Head of caudate nucleus (tissue), 42 donors: Measurements from ENCODE around the gene CIITA.
"Not testable (repeated sequence)": the region's sequence is repeated elsewhere in the genome, so short reads cannot be mapped to it uniquely, and the experiment has no call there.

Source experiments
- DNase-seq, 42 donors: peaks; one replicate each; pipeline versions ENCODE4 v3.0.0 to v3.0.0-alpha.2; 2020 to 2021; ENCODE audit warnings: mixed read lengths in 7 of 42
- intact Hi-C: fragments of 100-400 bp; cut with DNase I; formaldehyde crosslinking; loops from one replicate; pipeline ENCODE4 v1.15.0; 2022

The CIITA gene

DNA sequence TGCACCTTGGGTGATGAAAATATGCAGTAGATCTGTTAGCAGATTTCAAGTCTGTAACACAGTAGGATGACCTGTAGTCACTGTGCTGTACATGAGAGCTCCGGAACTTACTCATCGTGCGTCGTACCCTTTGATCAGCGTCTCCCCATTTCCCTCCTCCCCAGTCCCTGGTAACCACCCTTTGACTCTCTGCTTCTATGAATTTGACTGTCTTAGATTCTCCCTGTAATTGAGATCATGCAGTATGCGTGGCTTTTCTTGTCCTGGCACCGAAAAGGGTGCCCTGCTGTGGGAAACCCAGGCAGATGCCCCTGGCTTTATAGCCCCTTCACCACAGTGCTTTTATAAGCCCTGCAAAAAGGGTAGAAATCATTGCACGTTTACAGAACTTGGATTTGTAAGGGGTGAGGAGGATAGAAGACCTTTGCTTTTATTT lies 87.9 kb downstream of the CIITA start:
- DNase-seq, result no peak
- intact Hi-C loops, result loop anchor here (5.0 to 10.0 kb wide), 2 partner anchors 292 to 390 kb away; partner anchors contain the start of gene SOCS1

DNA sequence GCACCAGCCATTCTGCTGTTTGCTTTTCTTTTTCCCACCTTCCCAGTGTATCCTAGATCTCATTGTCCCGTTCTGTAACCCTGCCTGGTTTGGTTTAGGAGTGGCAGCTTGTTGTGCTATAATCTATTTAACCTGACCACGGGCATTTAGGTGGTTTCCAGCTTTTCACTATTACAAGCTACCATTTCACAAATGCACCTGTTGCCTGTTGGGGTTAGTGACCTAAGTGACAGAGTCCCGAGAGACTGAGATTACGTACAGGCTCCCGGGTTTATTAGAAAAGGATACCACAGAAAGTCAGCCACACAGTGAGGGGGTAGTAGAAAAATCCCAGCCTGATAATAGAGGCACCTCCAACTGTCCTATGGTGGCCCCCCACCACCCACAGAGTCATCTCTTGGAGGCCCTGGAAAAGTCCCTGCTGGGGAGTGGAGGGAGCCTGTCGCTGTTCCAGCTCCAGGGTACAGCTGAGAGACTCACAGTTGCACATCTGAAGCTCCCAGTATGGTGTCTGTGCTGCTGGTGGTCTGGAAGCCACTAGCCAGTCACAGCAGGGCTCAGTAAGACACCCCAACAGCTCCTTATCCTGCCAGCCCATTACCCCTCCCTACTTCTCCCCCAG lies 88.5 kb downstream of the CIITA start:
- no peak for DNase-seq
- intact Hi-C loops, result loop anchor here (5.0 to 10.0 kb wide), 2 partner anchors 292 to 389 kb away; partner anchors contain the start of gene SOCS1

DNA sequence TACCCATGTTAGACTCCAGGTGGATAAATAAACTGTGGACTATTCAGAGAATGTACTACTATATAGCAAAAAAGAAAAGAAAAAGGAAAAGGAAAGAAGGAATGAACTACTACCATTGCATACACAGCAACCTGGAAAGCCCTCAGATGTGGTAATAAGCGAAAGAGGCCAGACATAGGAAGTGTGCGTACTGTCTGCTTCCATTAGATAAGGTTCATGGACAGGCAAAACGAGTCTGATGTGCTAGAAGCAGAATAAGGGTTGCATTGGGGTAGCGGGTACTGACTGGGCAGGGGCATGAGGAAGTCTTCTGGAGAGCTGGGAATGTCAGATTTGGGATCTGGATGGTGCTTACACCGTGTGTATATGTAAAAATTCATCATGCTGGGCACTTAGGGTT lies 89.1 kb downstream of the CIITA start:
- no peak for DNase-seq
- intact Hi-C loops, result loop anchor here (5.0 to 10.0 kb wide), 2 partner anchors 291 to 389 kb away; partner anchors contain the start of gene SOCS1

DNA sequence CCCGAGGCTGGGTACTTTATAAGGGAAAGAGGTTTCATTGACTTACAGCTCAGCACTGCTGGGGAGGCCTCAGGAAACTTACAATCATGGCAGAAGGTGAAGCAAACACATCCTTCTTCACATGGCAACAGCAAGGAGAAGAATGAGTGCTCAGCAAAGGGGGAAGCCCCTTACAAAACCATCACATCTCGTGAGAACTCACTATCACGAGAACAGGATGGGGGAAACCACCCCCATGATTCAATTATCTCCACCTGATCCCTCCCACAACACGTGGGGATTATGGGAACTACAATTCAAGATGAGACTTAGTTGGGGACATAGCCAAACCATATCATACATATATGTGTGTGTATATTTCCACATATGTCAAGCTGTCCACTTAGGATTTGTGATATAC lies 89.6 kb downstream of the CIITA start:
- DNase-seq, result not testable (repeated sequence)
- intact Hi-C loops, result loop anchor here (5.0 to 10.0 kb wide), 2 partner anchors 291 to 388 kb away; partner anchors contain the start of gene SOCS1

DNA sequence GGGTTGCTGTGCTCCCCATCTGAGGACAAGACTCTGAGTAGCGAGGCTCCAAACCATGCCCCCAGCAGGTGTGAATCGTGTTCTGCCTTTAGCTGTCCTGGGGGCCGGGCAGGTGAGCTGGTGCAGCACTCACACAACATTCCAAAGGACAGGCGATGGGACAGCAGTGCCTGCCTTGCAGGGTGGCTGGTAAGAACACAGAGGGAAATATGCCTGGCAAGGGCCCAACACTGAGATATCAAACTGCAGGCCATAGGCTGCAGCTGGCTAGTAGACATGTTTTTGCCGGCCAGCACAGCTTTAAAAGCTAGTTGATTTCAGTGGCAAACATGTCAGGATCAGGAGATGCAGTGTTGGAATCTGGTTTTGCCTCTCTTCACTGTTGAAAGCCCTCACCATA lies 91.0 kb downstream of the CIITA start:
- intact Hi-C loops, result loop anchor here (5.0 to 10.0 kb wide), 2 partner anchors 289 to 387 kb away; partner anchors contain the start of gene SOCS1
- no peak for DNase-seq

DNA sequence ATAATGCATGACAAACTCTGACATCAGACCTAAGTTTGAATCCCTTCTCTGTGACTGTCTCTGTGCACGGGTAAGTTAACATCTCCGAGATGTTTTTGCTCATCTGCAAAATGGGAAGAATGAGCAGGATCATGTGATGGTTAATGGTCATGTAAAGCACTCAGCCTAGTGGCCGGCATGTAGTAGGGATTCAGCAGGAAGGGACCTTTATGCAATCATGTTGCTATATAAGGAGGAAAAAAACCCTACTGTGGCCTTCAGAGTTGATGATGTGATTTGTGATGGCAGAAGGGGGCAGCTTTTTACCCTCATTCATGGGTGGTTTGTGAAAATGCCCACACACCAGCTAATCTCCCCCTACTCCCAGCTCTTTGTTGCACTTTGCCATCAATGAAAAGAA lies 91.5 kb downstream of the CIITA start:
- intact Hi-C loops, result loop anchor here (5.0 to 10.0 kb wide), 2 partner anchors 289 to 386 kb away; partner anchors contain the start of gene SOCS1
- DNase-seq, result no peak

DNA sequence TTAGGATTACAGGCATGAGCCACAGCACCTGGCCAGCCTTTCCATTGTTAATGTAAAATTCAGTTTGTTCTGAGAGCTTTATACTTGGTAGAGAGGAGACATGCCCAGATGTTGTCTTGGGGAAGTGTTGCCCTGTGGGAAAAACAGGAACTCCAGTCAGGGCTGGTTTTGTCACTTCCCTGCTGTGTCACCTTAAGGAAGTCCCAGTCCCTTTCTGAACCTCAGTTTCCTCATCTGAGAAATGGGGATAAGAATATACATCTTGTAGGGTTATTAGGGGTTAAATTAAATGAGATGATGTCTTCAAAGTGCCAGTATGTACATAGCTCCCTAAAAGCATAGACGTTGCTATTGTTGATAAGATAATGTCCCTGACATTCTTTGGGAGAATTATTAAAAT lies 92.6 kb downstream of the CIITA start:
- intact Hi-C loops, result loop anchor here (5.0 to 10.0 kb wide), 2 partner anchors 288 to 385 kb away; partner anchors contain the start of gene SOCS1
- DNase-seq, result no peak

DNA sequence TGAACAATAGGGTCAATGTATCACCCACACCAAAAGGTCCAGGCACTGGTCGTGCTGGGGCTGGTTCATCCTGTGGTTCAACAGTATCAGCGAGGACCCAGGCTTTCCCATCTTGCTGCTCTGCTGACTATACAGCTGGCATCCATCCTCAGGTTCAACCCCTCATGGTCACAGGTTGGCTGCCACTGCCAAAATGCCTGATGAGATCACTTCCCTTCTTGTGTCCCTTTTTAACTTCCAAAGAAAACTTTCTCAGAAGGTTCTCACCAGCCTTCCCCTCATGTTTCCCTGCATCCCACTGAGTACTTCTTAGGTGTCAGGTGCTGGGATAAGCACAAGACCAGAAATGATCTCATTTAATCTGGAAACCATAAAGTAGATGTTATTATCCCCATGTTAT lies 93.1 kb downstream of the CIITA start:
- no peak for DNase-seq
- intact Hi-C loops, result no loop called here

DNA sequence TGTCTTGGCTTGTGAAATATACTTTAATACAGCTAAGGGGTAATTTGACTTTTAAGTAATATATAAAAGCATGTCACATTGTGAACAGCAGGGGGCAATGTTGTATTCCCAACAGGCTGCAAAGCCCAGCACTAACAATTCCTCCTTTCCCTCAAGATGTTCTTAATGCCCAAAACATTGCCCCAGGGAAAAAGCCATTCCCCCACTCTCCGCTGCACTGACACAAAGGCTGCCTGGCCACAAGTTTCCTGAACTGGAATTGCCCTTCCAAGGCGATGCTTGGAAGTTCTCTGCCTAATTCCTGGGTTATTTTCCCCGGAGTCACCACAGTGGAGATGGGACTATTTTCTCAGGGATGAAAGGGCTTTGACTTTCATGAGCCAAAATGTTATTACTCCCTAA lies 94.6 kb downstream of the CIITA start:
- peak in 25 of 42 donors; percentile 30 to 82 (median 56) for DNase-seq
- intact Hi-C loops, result no loop called here

DNA sequence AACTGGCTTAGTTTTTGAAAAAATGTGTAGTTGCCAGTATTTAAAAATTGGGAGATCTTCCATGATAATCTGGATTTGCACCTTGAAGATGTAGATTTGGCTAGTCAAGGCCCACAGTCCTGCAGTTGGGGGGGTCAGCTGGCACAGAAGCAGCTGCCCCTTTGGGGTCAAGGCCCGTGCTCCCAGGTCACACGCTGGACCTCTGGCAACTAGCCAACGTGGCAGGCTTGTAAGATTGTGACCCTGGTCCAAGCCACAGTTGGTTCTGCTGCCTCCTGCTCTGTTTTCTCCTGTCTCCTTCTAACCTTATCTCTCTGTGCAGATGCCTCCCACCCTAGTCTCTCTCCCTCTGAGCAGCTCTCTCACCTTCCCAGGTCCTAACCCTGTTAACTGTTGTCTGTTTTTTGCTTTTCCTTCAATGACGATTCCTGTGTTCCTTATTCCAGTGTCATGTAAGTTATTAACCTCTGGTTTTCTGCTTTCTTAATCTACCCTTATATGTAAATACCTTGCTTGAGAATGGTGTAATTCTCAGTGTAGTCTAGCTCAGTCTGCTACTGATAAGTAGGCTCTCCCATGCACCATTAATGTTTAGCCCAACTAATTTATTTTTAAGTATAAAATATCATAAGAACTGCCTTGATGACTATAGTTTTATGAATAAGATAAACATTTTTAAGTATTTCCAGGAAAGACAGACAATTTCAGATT lies 95.3 kb downstream of the CIITA start:
- no peak for DNase-seq
- intact Hi-C loops, result no loop called here

DNA sequence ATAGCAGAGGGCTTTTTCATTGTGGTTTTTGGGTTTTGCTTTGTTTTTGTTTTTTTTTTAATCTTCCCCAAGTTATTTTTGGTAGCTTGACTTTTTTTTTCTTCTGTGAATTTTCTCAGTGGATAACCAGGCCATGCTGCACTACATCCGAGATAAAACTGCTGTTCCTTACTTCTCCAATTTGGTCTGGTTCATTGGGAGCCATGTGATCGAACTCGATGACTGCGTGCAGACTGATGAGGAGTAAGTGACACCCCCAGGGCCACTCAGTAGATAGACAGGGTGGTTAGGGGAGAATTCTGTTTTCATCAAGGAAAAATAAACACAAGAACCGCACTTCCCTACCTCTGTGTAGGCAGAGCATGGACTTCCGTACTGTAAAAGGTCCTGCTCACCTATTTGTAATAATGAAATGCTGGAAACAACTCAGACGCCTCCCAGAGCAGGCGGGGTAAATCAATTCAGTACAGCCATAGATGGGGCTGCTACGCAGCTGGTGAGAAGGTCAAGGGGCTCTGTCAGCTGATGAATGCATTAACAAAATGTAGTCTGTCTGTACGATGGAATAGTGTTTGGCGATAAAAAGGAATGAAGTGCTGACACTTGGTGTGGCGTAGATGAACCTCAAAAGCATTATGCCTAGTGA lies 95.9 kb downstream of the CIITA start:
- intact Hi-C loops, result no loop called here

DNA sequence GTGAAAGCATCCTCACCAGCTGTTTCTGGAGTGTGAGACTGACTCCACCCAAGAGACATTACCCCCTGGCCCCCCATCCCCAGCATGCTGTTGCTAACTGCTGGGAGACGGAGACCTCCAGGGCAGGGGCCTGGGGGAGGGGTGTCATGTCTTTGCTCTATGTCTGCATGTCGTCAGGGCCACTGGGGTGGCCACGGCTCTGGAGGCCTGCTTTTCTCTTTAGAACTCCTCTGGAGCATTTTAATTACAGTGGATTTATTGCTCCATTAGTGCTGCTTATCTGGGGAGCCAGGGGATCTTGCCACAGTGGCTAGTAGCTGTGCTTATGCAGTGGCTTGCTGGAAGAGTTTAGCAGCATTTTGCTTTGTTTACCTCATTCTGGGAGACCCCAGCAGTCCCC lies 99.6 kb downstream of the CIITA start:
- no peak for DNase-seq
- intact Hi-C loops, result no loop called here

More for the DNA sequence above, 95.9 kb downstream of the CIITA start:
- DNase-seq, result no peak

DNA sequence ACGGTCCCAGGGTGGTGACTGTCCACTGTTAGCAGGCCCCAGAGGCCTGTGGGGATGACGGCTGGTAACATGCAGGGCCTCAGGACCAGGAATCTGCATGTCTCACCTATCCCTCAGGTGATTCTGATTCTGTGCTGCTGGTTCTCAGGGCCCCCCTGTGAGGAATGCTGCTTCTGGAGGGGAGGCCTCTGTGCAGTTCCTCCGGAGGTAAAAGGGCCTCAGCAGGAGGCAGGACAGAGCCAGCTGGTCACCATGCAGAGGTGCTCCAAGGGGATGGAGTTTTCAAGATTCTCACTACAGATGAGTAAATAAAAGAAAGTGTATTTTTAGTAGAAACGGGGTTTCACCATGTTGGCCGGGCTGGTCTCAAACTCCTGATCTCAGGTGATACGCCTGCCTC lies 101.1 kb downstream of the CIITA start:
- DNase-seq, result no peak
- intact Hi-C loops, result no loop called here

DNA sequence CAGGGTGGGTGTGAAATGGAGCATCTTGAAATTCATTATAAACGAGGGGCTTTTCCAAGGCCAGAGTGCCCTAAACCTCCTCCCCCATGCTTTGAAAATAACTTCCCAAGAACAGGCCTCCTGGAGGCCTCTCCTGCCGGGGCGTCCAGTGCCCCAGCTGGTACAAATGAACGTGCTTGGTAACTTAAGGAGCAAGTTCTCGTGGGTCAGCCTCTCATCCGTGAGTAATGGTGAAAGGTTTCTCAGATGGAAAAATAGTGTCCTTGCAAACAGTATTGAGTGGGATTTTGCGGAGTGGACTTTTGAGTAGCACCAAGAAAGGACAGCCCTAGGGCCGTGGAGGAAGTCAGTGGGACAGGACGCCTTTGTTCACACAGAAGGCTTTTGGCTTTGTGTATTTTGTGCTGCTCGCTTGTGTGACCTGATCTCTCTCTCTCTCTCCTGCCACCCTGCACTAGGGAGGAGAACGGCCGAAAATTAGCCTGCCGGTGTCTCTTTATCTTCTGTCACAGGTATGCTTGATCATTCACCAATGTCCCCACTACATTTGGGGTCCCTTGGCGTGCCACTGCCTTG lies 102.0 kb downstream of the CIITA start:
- intact Hi-C loops, result no loop called here
- DNase-seq, result peak in 8 of 42 donors; percentile 19 to 55 (median 28)

DNA sequence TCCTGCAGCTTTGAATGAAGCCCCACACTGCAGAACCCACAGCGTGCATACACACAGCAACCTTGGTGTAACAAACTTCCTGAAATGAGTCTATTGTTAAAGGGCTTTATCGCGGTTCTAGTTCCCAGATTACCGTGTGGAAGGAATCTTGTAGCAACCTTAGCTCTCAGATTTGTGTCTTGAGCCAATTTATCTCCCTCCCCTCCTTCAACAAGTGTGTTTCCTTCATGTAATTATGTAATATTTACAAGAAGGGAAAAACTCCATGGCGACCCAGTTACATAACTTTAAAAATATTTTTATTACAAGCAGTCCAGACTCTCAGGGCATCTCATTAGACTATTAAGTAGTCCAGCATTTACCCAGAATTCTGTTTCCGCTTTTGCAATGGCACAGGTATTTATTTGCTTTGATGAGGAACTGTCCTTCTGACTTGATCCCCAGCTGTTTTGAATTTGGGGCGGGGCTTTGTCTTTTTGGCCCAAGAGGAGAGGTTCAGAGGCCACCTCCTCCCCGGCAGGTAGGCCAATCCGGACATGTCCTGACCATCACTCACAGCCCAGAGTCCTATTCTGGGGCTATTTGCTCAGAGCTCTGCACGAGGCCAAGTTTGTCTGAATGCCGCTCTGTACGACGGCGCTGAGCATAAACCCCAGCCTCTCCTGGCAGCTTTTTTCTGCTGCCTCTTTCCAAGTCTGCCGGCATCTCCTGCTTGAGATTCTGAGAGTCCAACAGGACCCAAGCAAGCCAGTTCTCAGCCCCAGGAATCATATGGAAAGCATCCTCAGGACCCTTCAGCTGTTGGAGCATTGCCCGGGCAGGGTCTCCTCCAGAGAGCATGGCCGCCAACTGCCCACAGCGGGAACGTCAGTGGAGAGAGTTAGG lies 103.0 kb downstream of the CIITA start:
- intact Hi-C loops, result no loop called here
- peak in 40 of 42 donors; percentile 13 to 80 (median 54) for DNase-seq

DNA sequence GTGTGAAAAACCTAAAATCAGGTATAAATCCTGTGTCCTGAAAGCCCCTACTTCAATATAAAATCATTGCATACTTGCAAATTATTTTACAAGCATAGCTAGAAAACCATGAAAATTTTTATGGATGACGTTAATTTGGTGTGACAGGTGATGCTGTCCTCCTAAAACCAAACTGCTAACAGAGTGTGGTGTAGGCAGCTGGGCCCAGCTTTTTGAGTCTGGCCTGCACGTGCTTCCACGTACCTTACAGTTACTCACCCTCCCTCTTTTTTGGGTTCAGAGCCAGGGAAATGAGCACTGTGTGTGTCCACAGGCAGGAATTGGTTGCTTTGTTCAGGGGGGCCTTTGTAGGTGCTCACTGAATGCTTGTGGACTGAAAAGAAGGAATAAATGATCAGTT lies 103.8 kb downstream of the CIITA start:
- intact Hi-C loops, result no loop called here
- no peak for DNase-seq

DNA sequence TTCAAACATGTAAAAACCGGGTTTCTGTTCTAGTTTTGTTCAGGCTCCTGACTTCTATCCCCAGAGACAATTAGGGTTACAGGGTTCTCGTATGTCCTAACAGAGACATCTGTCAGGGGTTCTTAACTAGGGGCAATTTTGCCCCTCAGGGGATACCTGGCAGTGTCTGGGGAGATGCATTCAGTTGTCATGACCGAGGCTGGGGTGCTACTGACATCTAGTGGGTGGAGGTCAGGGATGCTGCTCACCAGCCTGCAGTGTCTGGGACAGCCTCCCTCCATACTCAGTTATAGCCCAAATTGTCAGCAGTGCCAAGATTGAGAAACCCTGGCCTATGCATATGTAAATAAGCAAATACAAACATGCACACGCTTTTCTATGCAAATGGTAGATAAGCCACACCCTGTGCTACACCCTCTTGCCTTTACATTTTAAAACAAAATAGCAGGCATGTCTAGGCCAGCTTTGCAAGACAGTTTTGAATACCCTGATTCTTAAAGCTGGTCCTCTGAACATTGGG lies 104.8 kb downstream of the CIITA start:
- intact Hi-C loops, result no loop called here
- DNase-seq, result peak in 4 of 42 donors; percentile 22 to 49 (median 30)

DNA sequence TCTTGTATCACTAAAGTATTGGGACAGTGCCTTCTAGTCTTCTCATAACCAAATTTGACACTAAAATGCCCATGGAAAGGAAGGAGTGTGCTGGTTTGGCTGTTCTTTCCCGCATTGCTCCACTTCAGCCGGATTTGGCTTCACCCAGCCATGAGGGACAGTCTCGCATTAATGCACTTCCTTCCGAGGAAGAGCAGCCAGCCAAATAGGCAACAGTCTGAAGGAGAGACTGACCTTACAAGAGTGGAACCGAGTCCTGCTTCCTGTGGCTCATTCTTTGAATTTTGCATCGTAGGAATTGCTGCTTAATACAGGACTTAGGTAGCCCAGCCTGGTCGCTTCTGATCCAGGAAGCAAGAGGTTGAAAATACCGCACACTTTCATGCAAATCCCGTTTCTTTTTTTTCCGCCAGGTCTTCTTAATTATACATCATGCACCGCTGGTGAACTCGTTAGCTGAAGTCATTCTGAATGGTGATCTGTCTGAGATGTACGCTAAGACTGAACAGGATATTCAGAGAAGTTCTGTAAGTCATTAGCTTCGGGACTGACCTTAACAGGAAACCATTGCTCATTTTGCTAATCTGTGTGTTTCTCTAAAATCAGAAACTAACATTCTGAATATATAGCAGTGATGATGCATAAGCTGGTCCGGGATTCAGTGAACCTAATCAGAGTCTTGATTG lies 105.6 kb downstream of the CIITA start:
- peak in 3 of 42 donors; percentile 22 to 46 (median 25) for DNase-seq
- intact Hi-C loops, result no loop called here
